ENCODE results near the gene NPTXR.

DNA sequence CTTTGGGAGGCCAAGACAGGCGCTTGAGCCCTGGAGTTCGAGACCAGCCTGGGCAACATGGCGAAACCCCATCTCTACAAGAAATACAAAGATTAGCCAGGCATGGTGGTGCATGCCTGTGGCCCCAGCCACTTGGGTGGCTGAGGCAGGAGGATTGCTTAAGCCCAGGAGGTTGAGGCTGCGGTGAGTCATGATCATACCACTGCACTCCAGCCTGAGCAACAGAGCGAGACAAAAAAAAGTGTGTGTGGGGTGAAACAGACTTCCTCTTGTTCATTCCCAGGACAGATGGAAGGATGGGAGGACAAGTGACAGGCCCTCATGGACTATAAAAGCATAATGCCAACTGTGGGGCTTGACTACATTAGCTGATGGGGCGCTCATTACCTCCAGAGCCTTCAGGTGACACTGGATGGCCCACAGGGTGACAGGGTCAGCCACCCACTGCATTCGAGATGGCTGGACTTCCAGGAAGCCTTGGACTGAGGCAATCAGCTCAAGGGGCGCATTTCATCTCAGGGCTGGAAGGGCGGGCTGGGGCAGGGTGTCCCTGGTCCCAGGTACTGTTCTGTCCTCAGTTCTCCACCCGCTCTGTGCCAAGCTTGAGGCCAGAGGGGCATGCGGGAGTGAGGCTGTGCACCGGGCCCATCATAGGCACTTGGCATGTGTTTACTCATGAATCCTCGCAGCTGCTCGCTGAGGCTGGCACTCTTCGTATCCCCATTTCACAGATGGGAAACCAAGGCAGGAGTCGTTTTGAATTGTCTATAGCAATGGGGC, 12.5 kb downstream of the NPTXR start:
- no peak for TF ChIP-seq POLR2AphosphoS5 (IDR thresholded peaks at IDR 0.05)
- TF ChIP-seq POLR2A (IDR thresholded peaks at IDR 0.05), result no peak
- no peak for TF ChIP-seq CTCF (IDR thresholded peaks at IDR 0.05)
